Measurements from ENCODE around the gene MMP23B.
"Not testable (repeated sequence)": the region's sequence is repeated elsewhere in the genome, so short reads cannot be mapped to it uniquely, and the experiment has no call there.

The MMP23B gene

DNA sequence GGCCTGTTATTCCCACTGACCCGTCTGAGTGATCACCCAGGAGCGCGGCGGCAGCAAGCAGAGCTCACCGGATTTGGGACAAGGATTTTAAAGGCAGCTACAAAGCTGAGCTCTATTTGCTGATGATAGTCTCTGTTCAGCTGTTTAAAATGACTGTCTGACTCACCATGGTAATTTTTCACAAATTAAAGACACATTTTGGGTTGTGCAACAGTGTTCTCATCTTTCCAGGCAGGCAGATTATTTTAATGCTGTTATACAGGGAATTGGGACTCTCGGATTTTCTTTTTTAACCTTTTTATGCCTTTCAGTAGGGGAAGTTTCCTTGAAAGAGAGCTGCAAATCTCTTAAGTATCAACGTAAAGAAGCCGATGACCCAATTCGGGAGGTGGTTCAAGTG, 30.4 kb downstream of the MMP23B start:
- not testable (repeated sequence) for DNase-seq (ENCODE audit: low spot score in 2 of 2); H3K4me1 Mint-ChIP-seq; ATAC-seq; H3K27ac Mint-ChIP-seq; H3K4me3 Mint-ChIP-seq; H3K9me3 Mint-ChIP-seq
- peaks cover 32% of the 10 kb centered on the region for H3K36me3 Mint-ChIP-seq

DNA sequence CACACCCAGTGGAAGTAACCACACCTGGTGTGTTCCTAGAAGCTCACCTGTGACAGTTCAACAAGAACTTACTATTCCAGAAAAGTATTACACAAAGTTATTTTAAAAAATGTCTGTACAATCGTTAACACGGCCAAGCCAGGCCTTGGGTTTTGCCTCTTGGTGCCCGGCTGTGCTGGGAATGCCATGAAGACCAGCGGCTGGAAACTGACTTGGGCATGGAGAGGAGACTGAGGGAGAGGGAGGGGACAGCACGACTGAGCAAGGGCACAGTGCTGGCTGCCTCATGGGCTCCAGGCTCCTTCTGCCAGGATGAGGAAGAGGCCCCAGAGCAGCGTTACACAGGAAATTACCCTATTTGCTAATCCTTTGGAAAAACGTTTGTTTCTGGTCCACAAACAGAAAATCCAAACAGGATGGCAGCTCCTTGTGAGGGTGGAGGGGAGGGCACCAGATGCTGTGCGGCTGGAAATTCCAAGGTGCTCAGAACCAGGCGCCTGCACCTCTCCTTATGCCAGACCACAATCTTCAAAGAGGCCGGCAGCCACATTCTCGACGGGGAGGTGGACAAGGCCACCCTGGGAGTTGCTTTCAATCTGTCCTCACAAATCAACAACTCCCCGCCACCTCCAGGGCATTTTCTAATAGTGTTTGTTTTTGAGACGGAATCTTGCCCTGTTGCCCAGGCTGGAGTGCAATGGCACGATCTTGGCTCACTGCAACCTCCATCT, 31.0 kb downstream of the MMP23B start:
- not testable (repeated sequence) for ATAC-seq; H3K9me3 Mint-ChIP-seq; H3K4me1 Mint-ChIP-seq; H3K27ac Mint-ChIP-seq; H3K4me3 Mint-ChIP-seq; DNase-seq (ENCODE audit: low spot score in 2 of 2)
- H3K36me3 Mint-ChIP-seq, result peaks cover 38% of the 10 kb centered on the region

DNA sequence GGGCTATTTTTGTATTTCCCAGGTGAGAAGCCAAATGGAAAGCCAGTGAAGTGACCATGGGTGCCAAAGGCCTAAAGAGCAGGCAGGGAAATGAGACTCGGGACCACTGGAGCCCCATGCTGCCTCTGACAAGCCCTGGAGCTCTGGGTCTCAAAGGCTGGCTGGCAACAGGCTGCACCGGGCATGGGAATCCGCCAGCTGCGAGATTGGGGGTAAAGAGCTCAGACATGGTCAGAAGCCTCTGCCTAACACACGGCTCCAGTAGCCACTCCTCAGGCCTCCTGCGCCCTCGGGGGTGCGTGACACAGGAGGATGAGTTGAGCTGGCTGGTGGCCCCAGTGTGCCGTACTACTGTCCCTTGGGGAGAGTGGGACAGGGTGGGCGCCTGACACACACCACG, 32.3 kb downstream of the MMP23B start:
- not testable (repeated sequence) for H3K27ac Mint-ChIP-seq; ATAC-seq; H3K4me1 Mint-ChIP-seq; H3K4me3 Mint-ChIP-seq; H3K9me3 Mint-ChIP-seq; DNase-seq (ENCODE audit: low spot score in 2 of 2)
- H3K36me3 Mint-ChIP-seq, result peaks cover 42% of the 10 kb centered on the region

DNA sequence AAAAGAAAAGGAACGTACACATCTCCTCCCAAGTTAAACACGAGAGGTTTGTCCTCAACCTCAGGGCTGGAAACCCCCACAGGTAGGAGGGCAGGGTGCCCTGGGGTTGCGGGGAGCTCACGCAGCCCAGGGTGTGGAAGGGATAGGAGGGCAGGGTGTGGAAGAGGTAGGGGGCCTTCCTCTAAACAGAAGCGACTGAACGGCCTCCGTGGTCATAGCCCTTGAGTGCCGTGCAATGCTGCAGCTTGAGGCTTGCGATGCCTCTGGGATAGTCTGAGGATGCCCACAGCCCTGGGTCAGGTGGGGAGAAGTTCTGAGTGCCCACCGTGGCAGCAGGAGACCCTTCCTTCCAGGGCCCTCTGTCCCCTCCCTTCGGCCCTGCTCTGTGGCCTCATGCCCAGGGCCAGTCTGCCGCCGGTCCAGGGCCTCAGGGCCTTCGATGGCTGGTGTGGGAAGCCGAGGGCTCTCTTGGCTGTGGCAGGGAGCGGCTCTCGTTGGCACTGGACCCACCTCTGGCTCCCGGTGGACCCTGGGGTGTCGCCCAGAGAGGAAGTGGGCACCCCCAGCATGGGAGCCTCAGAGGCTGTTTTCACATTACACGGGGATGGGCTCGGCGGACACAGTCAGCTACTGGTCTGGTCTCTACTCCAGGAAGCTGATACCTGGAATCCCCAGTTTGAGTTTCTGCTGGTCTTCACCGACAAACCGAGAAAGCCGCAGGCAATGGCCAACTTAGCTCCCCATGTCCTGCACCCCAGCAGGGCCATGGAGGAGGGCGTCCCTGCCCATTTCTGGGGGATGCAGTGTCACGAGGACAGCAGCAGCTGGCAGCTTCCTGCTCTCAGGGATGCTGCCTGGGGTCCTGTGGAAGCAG, 33.2 kb downstream of the MMP23B start:
- ATAC-seq, result no peak
- no peak overlapping the region for H3K27ac Mint-ChIP-seq

DNA sequence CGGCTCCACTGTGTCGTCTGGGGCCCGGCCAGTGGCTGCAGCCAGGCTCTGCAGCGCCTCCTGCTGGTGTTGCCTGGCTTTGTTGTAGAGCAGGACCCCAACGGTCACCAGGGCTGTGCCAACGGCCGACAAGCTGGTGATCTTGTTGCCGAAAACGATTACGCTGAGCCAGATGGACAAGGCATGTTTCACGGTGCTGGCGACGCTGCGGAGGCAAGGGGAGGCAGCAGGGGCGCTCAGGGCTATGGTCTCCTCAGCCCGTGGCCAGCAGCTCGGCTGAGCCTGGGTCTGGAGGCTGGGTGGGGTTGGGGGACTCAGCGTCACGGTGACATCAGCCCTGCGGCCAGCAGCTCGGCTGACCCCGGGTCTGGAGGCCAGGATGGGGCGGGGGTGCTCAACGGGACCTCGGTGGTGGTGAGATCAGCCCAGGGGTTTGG, 33.9 kb downstream of the MMP23B start:
- peaks cover 56% of the 10 kb centered on the region for H3K36me3 Mint-ChIP-seq
- H3K4me3 Mint-ChIP-seq, result no peak overlapping the region
- no peaks in the 10 kb centered on the region for H3K9me3 Mint-ChIP-seq
- H3K4me1 Mint-ChIP-seq, result no peaks in the 10 kb centered on the region
- no peak overlapping the region for H3K27ac Mint-ChIP-seq
- DNase-seq (ENCODE audit: low spot score in 2 of 2) (peak in 1 of 2 donors; percentile 27), ATAC-seq (peak; percentile 46)

More for the DNA sequence above, 33.2 kb downstream of the MMP23B start:
- no peaks in the 10 kb centered on the region for H3K9me3 Mint-ChIP-seq
- no peaks in the 10 kb centered on the region for H3K4me1 Mint-ChIP-seq
- H3K4me3 Mint-ChIP-seq, result no peak overlapping the region
- H3K36me3 Mint-ChIP-seq, result peaks cover 50% of the 10 kb centered on the region
- no peak for DNase-seq (ENCODE audit: low spot score in 2 of 2)

DNA sequence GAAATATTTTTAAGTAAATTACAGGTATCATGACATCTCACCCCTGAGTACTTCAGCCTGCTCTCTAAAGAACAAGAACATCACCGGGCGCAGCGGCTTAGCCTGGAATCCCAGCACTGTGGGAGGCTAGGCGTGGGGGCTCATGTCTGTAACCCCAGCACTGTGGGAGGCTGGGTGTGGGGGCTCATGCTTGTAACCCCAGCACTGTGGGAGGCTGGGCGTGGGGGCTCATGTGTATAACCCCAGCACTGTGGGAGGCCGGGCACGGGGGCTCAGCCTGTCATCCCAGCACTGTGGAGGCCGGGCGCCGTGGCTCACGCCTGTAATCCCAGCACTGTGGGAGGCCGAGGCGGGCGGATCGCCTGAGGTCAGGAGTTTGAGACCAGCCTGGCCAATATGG, 34.6 kb downstream of the MMP23B start:
- no peak overlapping the region for H3K27ac Mint-ChIP-seq
- H3K36me3 Mint-ChIP-seq, result peaks cover 63% of the 10 kb centered on the region
- DNase-seq (ENCODE audit: low spot score in 2 of 2) (no peak), ATAC-seq (no peak)
- no peaks in the 10 kb centered on the region for H3K4me1 Mint-ChIP-seq
- no peaks in the 10 kb centered on the region for H3K9me3 Mint-ChIP-seq
- H3K4me3 Mint-ChIP-seq, result no peak overlapping the region

DNA sequence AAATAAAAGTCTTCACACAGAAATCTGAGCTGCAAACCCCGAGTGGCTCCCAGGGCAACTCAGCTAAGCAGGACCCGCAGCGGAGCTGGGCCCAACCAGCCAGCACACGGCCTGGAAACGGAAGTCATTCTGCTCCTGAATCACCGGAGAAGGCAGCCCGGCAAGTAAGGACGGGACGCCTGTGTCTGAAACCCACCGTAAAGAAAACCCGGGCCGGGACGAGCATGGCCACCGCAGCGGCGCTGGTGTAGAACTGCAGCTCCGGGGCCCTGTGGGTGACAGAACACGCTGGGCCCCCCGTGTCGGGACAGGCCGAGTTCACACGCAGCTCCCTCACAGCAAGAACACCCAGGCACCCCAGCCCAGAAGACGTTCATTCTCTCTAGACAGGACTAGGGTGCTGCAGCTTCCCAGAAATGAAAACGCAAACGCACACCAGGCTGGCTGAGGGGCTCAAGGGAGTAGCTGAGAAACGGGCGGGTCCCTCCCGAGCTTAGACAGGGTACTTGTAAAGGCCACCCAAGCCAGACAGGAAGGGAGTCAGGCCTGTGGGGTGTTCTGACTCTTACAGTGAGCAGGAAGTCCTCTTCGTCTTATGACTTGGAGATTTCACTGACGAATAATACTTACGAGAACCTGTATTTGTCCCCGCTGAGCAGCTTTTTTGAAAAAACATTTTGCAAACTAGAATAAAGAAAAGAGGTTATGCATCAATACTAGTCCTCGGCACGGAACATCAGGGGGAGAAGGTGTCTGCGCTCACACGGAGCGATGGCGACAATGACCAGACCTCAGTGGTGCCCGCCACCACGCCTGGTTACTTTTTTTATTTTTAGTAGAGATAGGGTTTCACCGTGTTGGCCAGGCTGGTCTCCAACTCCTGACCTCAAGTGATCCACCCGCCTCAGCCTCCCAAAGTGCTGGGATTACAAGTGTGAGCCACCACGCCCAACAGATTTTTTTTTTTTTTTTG, 37.8 kb downstream of the MMP23B start:
- DNase-seq (ENCODE audit: low spot score in 2 of 2) (no peak), ATAC-seq (no peak)
- no peak overlapping the region for H3K4me3 Mint-ChIP-seq
- no peak overlapping the region for H3K27ac Mint-ChIP-seq
- H3K36me3 Mint-ChIP-seq, result peaks cover 87% of the 10 kb centered on the region
- no peaks in the 10 kb centered on the region for H3K9me3 Mint-ChIP-seq
- peaks cover 3% of the 10 kb centered on the region for H3K4me1 Mint-ChIP-seq

DNA sequence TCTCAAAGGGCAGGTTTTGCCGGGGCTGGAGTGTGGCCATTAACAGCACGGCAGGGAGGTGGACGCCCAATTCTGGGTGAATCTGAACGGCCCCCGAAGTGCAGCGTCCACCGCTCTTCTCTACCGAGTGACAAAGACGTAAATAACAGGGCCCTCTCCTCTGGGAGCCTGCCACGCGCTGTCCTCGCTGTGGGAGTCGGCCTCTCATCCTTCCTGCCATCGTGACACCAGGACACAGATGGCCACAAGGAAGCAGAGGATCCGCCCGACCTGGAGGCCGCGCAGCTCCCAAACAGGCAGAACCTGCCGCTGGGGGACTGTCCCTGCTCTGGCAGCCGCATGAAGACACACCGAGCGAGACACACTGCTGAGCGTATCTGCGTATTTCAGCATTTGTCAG, 38.9 kb downstream of the MMP23B start:
- ATAC-seq (no peak), DNase-seq (ENCODE audit: low spot score in 2 of 2) (no peak)
- H3K4me3 Mint-ChIP-seq, result no peak overlapping the region

DNA sequence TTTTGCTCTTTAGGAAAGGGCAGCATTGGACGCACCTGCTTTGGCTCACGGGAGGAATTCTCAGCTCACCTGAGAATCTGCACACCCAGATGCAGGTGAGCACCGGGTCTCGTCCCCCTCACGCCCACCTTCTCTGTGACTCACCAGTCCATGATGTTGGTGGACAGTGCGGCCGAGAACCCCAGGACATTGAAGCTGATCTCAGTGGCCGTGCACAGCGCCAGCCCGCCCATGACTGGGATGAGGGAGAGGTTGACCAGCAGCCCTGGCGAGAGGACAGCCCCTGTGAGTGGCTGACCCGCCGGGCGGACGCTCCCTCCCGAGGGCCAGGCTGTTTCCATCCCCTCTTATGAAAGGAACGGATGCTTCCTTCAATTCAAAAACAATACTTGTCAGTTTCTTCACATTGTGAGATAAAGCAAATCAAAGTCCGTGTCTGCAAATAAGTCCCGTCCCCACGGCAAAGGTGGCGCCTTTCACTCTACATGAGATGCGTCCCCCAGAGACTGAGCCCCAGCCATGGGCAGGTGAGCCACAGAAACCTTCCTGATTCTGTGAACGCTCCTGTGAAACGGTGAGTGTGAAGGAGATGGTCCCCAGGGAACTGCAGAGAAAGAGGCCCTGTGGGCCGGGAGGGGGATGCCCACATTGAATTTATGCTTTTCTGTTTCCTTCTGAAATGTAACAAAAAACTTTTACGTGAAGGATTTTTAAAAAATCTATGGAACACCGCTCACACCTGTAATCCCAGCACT, 39.6 kb downstream of the MMP23B start:
- ATAC-seq (no peak), DNase-seq (ENCODE audit: low spot score in 2 of 2) (no peak)
- Mint-ChIP-seq H3K4me3 (no peak overlapping the region), H3K9me3 (no peaks in the 10 kb centered on the region), H3K27ac (no peak overlapping the region), H3K4me1 (peaks cover 5% of the 10 kb centered on the region), H3K36me3 (peaks cover 74% of the 10 kb centered on the region)

More for the DNA sequence above, 38.9 kb downstream of the MMP23B start:
- Mint-ChIP-seq H3K27ac (no peak overlapping the region), H3K9me3 (no peaks in the 10 kb centered on the region), H3K4me1 (peaks cover 5% of the 10 kb centered on the region), H3K36me3 (peaks cover 81% of the 10 kb centered on the region)

DNA sequence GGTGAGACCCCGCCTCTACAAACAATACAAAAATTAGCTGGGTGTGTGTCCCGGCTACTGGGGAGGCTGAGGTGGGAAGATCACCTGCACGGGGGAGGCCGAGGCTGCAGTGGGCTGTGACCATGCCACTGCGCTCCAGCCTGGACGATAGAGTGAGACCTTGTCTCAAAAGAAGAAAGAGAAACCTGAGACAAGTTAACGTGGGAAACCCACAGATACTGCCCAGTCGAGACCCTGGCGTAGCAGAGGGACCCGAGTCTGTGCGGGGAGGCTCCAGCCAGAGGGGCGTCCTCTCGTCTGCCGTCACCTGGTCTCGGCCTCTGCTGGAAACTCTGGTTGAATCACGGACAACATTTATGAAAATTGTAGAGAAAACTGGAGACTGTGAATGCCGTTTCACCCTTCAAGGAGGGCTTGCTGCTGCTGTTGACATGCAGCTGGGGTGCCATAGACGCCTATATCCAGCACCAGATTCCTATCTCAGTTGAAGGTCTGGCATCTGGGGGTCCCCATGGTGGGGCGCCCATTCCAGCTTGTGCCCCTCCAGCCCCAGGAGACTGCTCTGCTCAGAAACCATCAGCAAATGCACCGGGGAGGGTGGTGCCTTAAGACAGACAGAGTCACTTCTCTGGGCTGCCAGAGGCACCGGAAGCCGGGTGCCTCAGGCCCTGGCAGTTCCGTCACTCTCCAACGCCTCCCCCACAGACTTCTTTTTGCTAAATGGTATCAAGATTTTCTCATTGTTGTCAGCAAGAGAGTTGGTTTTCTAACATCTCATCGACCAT, 40.4 kb downstream of the MMP23B start:
- Mint-ChIP-seq H3K4me1 (peaks cover 8% of the 10 kb centered on the region), H3K4me3 (no peak overlapping the region), H3K36me3 (peaks cover 68% of the 10 kb centered on the region), H3K9me3 (no peaks in the 10 kb centered on the region), H3K27ac (no peak overlapping the region)
- no peak for ATAC-seq
- DNase-seq (ENCODE audit: low spot score in 2 of 2), result no peak

DNA sequence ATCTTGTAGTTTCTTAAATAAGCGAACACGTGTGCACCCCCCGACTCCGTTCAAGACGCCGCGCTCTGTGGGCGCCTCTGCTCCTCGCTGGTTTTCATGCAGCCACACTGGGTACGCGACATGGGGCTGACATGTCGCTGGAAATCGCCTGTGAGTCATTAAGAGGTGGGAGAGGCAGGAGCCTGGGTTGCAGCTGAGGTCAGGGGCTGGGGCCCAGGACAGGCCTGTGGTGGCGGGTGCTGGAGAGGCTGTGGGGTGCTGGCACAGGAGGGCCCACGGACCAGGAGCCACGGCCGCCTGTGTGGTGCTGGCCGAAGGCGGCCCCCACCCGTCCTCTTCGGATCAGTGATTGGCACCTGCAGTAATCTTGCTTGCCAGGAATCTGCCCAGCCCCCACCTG, 42.8 kb downstream of the MMP23B start:
- H3K4me1 Mint-ChIP-seq, result peaks cover 30% of the 10 kb centered on the region
- not testable (repeated sequence) for DNase-seq (ENCODE audit: low spot score in 2 of 2); H3K27ac Mint-ChIP-seq; H3K9me3 Mint-ChIP-seq; H3K4me3 Mint-ChIP-seq
- H3K36me3 Mint-ChIP-seq, result peaks cover 61% of the 10 kb centered on the region
- peak; percentile 25 for ATAC-seq

DNA sequence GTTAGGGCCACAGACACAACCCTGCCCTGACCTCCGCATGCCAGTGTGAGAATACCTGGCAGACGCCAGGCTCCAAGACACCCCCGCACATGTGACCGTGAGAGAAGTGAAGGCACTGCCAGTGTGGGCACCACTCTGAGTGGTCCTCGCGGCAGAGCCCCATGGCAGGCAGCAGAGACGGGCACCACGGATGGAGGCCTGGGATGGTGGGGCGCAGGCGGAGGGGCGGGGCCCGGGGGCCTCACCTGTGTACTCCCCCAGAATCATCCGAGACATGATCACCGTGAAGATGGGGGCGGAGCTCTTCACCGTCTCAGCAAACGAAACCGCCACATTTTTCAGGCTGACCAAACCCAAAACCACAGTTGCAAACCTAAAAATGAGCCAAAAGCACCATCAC, 43.2 kb downstream of the MMP23B start:
- DNase-seq (ENCODE audit: low spot score in 2 of 2); ATAC-seq; H3K9me3 Mint-ChIP-seq; H3K27ac Mint-ChIP-seq; H3K4me3 Mint-ChIP-seq: not testable (repeated sequence)
- Mint-ChIP-seq H3K36me3 (peaks cover 57% of the 10 kb centered on the region), H3K4me1 (peaks cover 30% of the 10 kb centered on the region)

DNA sequence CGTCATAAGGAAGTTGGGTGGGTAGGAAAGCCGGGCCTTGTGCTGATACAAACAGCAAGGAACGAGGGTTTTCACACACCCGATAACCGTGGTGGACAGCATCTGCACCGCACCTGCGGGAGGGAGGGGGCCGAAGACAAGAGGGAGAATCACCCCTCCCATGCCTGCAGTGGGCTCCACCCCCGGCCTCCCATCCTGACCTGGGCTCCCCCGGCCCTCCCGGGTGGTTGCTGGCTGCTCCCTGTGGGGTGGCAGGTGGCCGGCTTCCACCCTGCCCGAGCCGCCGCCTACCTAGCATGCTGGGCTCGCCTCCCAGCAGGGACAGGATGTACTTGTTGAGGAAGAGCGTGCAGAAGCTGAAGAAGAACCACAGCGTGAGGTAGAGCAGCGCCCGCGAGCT, 44.1 kb downstream of the MMP23B start:
- H3K4me3 Mint-ChIP-seq; H3K27ac Mint-ChIP-seq; DNase-seq (ENCODE audit: low spot score in 2 of 2); H3K9me3 Mint-ChIP-seq; ATAC-seq: not testable (repeated sequence)
- Mint-ChIP-seq H3K4me1 (peaks cover 30% of the 10 kb centered on the region), H3K36me3 (peaks cover 48% of the 10 kb centered on the region)

Measured in stimulated activated effector memory CD8-positive, alpha-beta T cell treated with anti-CD3 and anti-CD28 coated beads, Interleukin-12 subunit alpha, Interleukin-12 subunit beta, amount 100 ng/mL, for 72 hours (primary cell).